Fibroblast of the aortic adventitia (primary cell): ENCODE results near the gene ANKRD13B. TPM values are rescaled to one million over a fixed set of nuclear protein-coding genes. Genes with fewer than 3 reads are reported as not detected.

Source experiments
- DNase-seq: peaks from one replicate; pipeline ENCODE4 v3.0.0-alpha.2; 2010; ENCODE audit warnings: low read depth
- H3K4me3 ChIP-seq: 2 replicates; pipeline ENCODE4 v1.5.1; 2011; ENCODE audit warnings: low read depth, mild to moderate bottlenecking, control low read depth, low read length, moderate library complexity
- CTCF ChIP-seq: IDR thresholded peaks from 2 replicates; pipeline ENCODE4 v1.5.1; 2011; ENCODE audit warnings: mild to moderate bottlenecking, low read length, control low read depth, inconsistent platforms; ENCODE audit not compliant: insufficient read depth
- total RNA-seq: library from RNA; depleted of rRNA; stranded (reverse); fragments of >200 nt; gene quantifications from 2 replicates; pipeline ENCODE4 v1.2.3, GENCODE V29; 2012; ENCODE audit warnings: low replicate concordance

Gene ANKRD13B
- total RNA-seq, 1 donor: 14.0 TPM

- no peak overlapping the region for H3K4me3 ChIP-seq
- DNase-seq: no peak
- TF ChIP-seq CTCF: no peak
Measured at GRCh38 chr17:29607557-29608195, 14.7 kb downstream of the ANKRD13B start.

- no peak for TF ChIP-seq CTCF
- DNase-seq: no peak
- no peak overlapping the region for H3K4me3 ChIP-seq
Measured at GRCh38 chr17:29608986-29609385, 16.1 kb downstream of the ANKRD13B start.

DNA sequence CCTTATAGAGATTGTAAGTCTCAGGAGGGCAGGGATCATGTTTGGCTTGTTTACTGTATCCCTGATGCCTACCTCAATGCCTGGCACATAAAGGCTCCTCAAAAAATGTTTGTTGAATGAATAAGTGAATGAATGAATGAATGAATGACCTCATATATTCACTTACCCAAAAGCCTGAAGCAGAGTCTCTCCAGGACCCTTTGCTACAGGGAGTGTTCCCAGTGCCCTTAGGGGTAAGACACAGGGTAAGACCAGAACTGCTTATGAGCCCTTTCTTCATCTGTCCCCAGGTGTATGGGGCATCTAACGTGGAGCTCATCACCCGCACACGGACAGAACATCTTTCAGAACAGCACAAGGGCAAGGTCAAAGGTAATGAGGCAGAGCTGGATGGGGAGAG lies 17.5 kb downstream of the ANKRD13B start:
- no peak for DNase-seq
- no peak for TF ChIP-seq CTCF
- no peak overlapping the region for H3K4me3 ChIP-seq

DNA sequence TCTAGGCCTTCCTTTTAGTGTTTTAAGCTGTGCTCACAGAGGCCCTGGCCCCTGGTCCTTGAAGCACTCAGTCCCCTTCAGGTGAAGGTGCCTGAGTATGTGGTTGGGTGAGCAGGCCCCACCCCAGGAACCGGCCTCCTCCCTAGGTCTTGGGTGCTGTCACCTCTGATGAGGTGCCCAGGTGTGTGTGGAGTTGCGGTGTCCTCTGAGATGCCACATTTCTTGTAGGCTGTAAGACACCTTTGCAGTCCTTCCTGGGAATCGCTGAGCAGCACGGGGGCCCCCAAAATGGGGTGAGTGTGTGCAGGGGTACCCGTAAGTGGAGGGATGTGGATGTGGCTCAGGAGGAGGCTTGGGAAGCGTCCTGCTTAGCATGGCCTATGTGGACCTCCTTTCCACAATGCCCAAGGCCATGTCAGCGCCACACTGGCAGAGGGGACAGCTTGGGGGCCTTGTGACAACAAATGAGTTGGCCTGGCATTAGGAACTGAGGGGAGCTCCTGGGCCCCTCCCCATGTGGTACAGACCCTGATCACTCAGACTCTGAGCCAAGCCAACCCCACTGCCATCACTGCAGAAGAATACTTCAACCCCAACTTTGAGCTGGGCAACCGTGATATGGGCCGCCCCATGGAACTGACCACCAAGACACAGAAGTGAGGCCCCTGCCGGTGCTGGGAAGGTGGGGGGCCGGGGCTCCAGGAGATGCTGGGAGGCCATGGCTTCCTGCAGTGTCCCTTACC lies 18.6 kb downstream of the ANKRD13B start:
- TF ChIP-seq CTCF: no peak
- DNase-seq: no peak
- no peak overlapping the region for H3K4me3 ChIP-seq

- TF ChIP-seq CTCF: no peak
- no peak overlapping the region for H3K4me3 ChIP-seq
- DNase-seq: no peak
Measured at GRCh38 chr17:29612094-29612403, 19.1 kb downstream of the ANKRD13B start.

DNA sequence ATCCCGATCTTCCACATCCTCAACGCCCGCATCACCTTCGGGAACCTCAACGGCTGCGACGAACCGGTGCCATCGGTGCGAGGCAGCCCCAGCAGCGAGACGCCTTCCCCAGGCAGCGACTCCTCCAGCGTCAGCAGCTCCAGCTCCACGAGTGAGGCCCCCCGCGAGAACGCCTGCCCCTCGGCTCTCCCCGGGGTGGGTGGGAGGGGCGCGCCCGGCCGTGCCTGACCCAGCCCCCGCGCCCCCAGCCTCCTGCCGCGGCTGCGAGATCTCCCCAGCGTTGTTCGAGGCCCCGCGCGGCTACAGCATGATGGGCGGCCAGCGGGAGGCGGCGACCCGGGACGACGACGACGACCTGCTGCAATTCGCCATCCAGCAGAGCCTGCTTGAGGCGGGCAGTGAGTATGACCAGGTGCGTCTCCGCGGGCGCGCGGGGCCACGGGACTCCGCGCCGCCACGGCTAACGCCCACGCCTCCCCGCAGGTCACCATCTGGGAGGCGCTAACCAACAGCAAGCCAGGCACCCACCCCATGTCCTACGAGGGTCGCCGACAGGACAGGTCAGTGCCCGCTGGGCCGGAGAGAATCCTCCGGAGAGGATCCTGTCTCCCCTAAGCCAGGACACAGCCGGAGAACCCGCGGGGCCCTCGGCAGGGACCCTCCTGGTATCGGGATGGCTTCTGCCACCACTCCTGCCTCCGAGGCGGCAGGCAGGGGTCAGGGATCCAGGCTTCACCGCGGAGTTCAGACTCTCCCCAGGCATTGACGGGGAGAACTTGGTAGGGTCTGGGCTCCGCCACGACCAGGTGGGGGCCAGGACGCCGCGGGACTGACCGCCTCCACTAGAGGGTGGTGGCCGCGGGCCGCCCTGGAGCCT lies 19.7 kb downstream of the ANKRD13B start:
- DNase-seq: no peak
- TF ChIP-seq CTCF: no peak
- H3K4me3 ChIP-seq: no peak overlapping the region
